ENCODE results near the gene SCGB3A2.
"Not testable (repeated sequence)": the region's sequence is repeated elsewhere in the genome, so short reads cannot be mapped to it uniquely, and the experiment has no call there.

The SCGB3A2 gene

DNA sequence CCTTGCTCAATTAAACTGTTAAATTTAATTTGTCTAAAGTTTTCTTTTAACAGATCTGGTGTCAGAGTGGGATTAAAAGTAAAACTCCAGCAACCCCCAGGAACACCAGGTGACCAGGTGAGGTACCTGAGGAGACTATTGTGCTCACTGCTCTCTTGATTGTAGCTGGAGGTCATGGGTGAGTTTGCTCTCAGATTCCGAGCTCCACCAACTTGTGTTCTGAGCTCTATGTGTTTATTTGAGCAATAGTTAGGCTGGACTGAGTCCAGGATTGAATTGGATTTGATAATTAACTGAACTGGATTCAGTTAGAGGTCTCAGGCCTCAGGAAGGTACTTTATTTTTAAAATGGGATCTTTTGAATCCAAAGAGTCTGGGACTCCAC lies 17.9 kb upstream of the SCGB3A2 start:
- no peak for FAIRE-seq
- no peak for DNase-seq (ENCODE audit: insufficient read length, low spot score)

DNA sequence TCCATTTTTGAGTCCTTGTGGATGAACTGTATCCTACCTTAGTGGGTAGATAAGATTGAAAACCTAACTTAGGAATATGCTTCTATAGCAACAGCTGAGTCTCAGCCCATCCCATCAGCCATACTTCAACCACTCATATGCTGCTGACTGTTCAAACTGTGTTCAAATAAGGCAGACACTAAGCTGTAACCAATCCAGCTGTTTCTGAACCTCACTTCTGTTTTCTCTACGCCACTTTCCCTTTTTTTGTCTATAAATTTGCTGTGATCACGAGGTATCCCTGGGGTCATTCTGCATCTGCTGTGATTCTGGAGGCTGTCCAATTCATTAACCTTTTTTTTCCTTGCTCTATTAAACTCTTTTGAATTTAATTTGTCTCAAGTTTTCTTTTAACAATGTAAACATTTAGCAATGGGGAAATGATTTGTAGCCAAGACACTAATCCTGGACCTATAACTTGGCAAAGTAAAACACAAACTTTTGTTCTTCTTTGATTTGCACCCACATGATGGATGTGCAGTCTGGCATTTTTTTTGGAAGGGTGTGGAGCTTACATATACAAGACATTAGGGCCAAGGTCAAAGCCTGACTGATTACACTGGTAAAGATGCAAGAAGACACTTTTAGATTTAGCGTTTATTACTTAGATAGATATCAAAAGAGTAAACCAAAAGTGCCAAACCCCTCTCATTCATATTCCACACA lies 14.9 kb upstream of the SCGB3A2 start:
- no peak for DNase-seq (ENCODE audit: insufficient read length, low spot score)
- FAIRE-seq: no peak

DNA sequence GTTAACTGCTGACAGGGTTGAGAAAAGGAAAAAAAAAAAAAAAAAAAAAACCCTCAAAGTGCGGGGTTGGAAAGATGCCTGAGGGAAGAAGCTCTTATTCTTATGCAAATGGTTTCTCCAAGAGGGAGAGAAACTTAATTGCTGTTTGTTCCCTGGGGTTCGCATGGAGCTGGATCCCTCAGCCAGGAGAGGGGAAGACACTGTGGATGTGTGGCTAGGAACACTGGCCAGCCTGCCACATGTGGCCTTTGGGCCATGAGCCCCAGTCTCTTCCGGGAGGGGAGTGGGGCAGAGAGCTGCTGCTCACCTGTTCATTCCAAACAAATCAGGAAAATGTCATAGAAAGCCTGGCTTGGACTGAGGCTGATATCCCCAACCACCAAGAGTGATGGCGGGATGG lies 9.4 kb upstream of the SCGB3A2 start:
- no peak for FAIRE-seq

DNA sequence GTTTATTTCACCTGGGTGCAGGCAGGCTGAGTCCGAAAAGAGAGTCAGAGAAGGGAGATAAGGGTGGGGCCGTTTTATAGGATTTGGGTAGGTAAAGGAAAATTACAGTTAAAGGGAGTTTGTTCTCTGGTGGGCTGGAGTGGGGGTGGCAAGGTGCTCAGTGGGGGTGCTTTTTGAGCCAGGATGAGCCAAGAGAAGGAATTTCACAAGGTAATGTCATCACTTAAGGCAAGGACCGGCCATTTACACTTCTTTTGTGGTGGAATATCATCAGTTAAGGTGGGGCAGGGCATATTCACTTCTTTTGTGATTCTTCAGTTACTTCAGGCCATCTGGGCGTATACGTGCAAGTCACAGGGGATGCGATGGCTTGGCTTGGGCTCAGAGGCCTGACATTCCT lies 8.6 kb upstream of the SCGB3A2 start:
- not testable (repeated sequence) for FAIRE-seq; DNase-seq (ENCODE audit: insufficient read length, low spot score)

More for the DNA sequence above, 9.4 kb upstream of the SCGB3A2 start:
- no peak for DNase-seq (ENCODE audit: insufficient read length, low spot score)

DNA sequence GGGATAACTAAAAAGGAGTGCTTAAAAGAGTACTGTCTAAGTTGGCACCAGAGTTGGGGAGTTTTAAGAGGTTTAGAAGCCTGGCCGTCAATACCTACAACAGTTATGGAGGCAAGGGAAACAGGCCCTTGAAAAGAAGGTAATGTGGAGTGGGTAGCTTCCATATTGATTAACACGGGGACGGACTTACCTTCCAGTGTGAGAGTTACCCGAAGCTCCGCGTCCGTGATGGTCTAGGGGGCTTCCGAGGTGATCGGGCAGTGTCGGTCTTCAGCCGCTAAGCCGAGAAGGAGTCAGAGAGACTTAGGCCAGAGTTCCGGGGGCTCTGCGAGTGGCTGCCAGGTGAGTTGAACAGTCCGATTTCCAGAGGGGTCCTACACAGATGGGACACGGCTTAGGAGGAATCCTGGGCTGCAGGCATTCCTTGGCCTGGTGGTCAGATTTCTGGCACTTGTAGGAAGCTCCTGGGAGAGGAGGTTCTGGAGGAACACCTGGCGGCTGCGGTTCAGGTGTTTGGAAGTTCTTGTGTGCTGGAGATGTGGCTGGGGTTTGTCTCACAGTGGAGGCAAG lies 6.4 kb upstream of the SCGB3A2 start:
- FAIRE-seq; DNase-seq (ENCODE audit: insufficient read length, low spot score): not testable (repeated sequence)

DNA sequence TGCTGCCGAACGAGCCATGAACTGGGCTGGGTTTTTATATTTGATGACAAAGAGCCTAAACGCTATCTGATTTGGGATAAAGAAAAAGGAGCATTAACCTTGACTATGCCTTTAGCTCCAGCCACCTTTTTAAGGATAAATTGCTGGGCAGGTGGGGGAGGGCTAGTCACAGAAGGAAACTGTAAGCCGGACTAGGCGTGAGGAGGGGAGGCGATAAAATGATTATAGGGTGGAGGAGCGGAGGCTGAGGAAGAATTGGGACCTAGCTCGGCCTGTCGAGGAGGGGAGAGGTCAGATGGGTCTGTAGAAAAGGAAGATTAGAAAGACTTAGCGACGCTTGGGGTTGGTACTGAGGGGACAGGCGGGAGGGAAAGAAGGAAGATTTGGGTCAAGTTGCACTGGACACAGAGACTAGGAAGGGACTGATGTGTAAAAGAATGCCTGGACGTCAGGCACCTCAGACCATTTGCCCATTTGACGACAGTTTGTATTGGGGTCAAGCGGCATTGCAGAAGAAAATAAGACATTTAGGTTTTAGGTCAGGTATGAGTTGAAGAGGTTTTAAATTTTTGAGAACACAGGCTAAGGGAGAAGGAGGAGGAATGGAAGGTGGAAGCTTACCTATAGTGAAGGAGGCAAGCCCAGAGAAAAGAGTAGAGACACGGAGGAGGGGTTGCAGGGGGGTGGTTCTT lies 5.6 kb upstream of the SCGB3A2 start:
- DNase-seq (ENCODE audit: insufficient read length, low spot score); FAIRE-seq: not testable (repeated sequence)

DNA sequence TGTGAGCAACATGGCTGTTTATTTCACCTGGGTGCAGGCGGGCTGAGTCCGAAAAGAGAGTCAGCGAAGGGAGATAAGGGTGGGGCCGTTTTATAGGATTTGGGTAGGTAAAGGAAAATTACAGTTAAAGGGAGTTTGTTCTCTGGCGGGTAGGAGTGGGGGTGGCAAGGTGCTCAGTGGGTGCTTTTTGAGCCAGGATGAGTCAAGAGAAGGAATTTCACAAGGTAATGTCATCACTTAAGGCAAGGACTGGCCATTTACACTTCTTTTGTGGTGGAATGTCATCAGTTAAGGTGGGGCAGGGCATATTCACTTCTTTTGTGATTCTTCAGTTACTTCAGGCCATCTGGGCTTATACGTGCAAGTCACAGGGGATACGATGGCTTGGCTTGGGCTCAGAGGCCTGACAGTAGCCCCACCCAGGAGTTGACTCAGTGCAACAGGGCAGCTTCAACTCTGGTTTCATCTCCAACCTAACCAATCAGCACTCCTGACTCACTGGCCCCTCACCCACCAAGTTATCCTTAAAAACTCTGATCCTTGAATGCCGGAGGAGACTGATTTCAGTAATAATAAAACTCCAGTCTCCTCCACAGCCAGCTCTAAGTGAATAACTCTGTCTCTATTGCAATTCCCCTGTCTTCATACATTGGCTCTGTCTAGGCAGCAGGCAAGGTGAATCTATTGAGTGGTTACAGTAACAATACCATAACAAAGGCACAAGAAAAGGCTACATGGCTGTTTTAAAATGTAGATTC lies 4.2 kb upstream of the SCGB3A2 start:
- FAIRE-seq; DNase-seq (ENCODE audit: insufficient read length, low spot score): not testable (repeated sequence)

DNA sequence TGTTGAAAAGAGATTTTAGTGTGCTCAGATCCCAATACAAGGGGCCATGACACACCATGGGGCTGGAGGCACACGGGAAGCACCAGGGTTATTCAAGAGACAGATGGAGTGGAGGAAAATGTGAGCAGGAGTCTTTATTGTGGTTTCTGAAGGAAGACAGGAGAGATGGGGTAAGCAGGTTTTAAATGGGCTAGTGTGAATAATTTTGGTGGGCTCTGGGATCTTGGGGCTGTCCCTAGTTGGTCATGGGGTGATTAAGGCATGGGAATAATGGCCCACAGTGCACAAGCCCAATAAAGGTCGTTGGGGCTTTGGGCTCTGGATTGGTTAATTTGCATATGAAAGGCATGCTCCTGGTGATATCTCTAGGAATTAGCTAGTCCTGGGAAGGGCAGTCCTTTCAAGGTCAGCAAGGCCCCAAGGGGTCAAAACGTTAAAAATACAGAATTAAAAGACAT lies 3.6 kb upstream of the SCGB3A2 start:
- DNase-seq (ENCODE audit: insufficient read length, low spot score): no peak
- FAIRE-seq: no peak

DNA sequence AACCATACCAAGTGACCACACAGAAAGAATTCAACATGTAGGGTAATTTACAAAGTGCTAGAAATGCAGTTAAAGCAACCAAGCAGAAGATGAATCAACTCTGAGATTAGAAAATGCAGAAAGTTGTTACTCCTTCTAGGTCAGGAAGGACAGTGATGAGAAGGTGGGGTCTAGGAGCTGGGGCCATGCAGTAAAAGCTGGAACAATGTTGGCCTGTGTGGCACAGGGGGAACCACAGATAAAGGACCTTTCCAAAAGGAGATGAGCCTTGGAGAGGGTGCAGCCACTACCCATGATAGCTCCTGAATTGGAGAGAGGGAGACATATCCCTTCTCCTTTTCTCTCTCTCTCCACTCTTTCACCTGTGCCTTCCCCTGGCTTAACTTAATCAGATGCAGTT lies 2.4 kb upstream of the SCGB3A2 start:
- FAIRE-seq (no peak), DNase-seq (ENCODE audit: insufficient read length, low spot score) (no peak)

DNA sequence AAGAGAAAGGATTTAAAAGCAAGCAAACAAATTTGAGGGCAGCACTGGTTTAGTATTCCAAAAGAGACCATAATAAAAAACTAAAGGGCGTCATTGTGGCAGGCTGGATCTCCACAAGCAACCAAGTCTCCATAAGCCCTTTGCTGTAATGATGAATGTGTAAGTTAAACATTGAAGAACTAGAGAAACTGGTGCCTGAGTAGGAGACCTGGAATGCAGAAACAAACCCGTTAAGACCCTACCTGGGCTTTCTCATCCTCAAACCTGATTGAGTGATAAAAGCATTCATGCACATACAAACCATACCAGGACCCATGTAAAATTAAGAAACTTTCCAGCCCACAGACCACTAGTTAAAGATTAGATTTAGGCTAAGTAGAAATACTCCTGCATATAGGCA lies 1.9 kb upstream of the SCGB3A2 start:
- no peak for FAIRE-seq

DNA sequence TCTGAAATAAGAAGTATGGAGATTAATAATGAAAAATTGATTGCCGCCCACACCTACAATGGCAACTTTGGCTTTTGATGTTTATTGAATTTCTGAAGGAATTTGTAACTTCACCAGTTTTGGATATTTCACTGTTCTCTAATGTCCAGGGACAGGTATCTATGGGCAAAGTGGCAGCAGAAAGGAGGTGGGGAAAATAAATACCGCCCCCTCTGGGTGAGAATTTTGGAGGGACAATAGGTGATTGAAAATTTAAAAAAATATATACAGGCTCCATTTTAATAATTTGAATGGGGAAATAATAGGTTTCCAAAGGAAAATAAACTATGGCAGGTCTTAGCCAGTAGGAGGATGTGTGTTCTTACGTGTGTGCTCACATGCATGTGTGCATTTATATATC lies 1.3 kb downstream of the SCGB3A2 start:
- FAIRE-seq (no peak), DNase-seq (ENCODE audit: insufficient read length, low spot score) (no peak)

More for the DNA sequence above, 1.9 kb upstream of the SCGB3A2 start:
- no peak for DNase-seq (ENCODE audit: insufficient read length, low spot score)

DNA sequence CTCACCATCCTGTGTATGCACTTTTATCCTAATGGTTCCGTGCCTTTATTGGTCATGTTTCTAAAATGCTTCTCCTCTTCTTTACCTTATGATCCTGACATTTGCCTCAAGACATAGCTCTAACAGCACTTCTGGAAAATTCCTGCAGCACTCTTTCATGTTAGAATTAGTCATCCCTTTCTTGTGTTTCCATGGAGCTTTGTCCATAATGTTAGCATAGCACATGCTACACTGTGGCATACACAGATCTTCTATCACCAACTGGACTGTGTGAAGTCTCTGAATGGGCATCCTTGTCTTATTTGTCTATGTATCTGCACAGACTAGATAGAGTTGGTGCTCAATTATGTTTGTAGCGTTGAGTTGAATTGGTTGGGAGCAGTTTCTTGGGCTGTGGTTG lies 2.0 kb downstream of the SCGB3A2 start:
- no peak for FAIRE-seq
- no peak for DNase-seq (ENCODE audit: insufficient read length, low spot score)

DNA sequence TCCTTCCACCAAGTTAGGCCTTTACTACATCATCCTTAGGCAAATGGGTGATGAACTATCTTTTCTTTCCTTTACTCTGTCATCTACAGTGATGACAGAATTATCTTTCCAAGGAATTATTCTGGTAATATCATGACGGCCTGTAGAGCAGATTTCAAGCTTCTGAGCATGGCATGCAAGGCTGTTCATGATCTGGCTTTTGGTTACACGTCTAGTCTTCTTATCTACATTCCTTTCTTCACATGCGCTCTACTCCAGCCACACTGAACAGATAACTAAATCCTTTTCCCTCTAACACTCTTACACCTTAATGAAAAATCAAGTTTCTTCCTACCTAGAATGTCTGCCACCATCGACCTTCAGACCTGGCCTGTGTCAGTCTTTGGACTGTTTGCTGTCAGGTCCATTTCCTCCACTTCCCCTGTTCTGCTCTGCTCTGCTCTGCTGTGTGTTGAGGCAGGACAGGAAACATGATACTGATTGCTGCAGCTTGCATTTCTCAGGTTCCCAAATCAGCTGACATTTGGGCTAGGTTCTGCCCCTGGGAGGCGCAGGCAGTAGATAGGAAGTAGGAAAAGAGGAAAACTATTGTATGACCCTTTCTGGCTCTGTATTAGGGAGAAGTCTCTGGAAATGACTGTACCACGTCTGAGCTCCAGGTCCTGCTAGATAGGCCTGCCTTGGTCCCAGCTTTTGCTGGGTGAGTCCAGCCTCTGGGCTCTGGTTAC lies 4.2 kb downstream of the SCGB3A2 start:
- DNase-seq (ENCODE audit: insufficient read length, low spot score): no peak
- FAIRE-seq: no peak

DNA sequence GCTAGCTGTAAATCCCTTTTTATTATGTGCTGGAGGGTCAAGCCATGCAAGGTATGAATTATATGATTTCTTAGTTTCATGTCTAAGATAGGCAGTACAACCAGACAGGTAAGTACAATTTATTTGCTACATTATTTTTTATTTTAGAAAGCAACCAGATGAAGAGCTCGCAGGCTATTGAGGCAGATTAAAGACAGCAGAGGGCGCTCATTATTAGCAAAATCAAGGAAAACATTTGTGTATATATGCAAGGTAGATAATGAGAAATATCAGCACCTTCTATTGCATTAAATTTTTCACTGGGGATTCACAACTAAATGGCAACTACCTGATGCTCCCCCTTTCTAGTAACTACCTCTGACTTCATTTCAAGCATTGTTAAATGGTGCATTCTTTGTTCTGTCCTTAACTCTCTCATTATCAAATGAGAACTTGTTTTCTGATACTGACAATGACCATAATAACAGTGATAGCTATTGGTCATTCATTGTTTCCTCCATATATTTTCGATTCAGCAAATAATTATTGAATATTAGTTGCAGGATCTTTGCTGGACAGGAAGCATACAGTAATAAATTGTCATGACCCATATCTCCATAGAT lies 8.6 kb downstream of the SCGB3A2 start:
- FAIRE-seq (no peak), DNase-seq (ENCODE audit: insufficient read length, low spot score) (no peak)

DNA sequence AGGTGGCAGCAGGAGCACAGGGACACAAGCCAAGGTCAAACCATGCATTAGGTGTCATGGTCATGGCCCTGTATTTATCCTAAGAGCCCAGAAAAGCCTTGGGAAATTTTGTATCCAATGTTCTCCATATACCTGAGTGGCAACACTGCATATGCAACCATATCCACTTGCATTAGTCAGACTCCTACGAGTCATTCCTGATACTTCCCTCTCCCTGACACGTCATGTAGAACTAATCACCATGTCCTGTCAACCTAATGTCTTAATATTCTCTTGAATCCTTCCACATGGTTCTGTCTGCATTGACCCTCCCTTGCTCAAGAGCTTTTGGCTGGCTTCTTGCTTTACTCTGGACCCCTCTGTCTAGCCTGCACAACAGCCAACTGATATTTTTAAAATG lies 9.4 kb downstream of the SCGB3A2 start:
- no peak for DNase-seq (ENCODE audit: insufficient read length, low spot score)
- no peak for FAIRE-seq

DNA sequence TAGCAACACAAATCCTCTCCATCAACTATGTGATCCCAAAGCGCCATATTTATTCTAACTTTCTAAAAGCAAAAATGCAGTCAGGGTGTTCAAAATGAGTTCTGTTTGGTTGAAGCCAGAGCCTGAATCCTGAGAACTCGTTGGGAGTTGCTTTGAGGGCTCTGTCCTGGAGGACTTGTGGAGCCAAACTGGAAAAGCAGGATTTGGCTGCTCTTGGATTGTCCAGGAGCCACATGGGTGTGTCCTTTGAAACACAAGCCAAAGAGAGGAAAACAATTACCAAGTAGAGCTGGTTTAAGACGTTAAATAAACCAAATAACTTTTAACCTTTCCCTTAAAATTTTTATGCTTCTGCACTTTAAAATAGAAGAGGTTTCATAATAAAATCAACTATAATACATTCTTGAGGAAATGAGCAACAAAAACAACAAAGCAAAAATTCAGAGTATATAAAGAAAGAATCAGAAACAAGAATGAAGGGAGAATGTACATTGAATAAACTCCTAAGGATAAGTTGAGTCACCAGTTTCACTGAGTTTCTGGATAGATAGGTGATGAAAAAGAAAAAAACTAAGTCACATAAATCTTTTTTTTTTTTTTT lies 14.3 kb downstream of the SCGB3A2 start:
- FAIRE-seq: no peak
- DNase-seq (ENCODE audit: insufficient read length, low spot score): no peak

DNA sequence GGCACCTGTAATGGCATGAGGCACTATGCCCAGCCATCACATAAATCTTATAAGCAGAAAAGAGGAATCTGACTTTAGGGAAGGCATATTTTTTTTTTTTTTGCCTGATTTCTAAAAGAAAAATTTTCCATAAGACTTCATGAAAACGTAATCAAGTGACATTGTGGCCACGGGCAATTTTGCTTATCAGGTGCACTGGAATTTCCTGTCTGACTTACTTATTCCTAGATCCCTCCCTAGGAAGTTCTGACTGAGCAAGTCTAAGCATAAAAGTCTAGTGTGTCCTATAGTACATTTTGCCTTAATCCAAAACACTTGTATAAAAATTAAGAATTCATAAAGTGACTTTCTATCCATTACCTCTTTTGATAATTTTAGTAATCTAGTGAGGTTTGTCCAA lies 15.3 kb downstream of the SCGB3A2 start:
- FAIRE-seq (no peak), DNase-seq (ENCODE audit: insufficient read length, low spot score) (no peak)

DNA sequence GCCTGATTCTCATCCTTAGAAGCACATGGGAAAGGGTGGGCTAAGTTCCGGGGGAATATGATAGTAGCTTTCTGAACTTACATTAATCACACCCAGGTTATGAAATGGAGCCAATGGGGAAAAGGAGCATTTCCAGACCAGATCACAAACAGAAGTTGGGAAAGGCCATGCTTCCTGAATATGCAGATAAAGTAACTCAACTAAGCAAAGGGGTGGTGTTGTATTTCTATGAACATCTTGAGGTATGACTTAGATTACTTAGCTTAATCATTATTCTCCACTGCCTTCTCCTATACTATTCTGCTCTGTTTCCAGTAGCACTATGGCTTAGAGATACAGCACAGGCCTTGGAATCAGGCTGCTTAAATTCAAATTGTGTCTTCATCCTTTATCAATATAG lies 17.4 kb downstream of the SCGB3A2 start:
- no peak for FAIRE-seq
- no peak for DNase-seq (ENCODE audit: insufficient read length, low spot score)

DNA sequence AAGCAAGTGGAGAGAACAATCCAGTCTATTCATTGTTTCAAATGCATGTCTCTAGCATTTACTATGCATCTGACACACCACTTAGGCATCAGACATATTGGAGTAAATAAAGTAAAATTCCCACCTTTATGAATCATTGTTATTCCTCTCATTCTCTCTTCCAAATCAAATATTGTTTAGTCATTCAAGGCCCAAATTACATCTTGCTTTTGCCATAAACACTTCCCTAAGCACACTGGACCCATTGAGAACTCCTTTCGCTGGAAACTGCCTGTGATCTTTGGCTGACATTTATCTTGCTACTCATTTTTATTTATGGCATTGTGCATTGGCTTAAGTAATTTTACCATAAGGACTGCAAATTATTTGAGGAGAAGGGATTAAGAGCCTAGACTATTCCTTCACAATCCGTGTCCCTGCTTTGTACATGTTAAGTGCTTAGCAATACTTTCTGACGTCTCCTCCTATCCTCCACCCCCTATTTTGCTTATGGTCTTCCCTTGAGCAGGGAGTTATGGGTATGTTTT lies 20.4 kb downstream of the SCGB3A2 start:
- DNase-seq (ENCODE audit: insufficient read length, low spot score) (no peak), FAIRE-seq (no peak)
